VCaP (cell line): Measurements from ENCODE around the gene RALGPS2.
A peak's percentile ranks its signal among the peaks of the same experiment; 100 is the strongest.

Experiments
- H3K27ac ChIP-seq: fragments of 450-650 bp; 2 replicates; pipeline ENCODE4 v1.5.1; 2017
- CTCF ChIP-seq: fragments of 450-650 bp; conservative IDR thresholded peaks from 2 replicates; pipeline ENCODE4 v1.5.1; 2017; ENCODE audit warnings: mild to moderate bottlenecking, moderate library complexity

Gene RALGPS2, protein sequence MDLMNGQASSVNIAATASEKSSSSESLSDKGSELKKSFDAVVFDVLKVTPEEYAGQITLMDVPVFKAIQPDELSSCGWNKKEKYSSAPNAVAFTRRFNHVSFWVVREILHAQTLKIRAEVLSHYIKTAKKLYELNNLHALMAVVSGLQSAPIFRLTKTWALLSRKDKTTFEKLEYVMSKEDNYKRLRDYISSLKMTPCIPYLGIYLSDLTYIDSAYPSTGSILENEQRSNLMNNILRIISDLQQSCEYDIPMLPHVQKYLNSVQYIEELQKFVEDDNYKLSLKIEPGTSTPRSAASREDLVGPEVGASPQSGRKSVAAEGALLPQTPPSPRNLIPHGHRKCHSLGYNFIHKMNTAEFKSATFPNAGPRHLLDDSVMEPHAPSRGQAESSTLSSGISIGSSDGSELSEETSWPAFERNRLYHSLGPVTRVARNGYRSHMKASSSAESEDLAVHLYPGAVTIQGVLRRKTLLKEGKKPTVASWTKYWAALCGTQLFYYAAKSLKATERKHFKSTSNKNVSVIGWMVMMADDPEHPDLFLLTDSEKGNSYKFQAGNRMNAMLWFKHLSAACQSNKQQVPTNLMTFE

DNA sequence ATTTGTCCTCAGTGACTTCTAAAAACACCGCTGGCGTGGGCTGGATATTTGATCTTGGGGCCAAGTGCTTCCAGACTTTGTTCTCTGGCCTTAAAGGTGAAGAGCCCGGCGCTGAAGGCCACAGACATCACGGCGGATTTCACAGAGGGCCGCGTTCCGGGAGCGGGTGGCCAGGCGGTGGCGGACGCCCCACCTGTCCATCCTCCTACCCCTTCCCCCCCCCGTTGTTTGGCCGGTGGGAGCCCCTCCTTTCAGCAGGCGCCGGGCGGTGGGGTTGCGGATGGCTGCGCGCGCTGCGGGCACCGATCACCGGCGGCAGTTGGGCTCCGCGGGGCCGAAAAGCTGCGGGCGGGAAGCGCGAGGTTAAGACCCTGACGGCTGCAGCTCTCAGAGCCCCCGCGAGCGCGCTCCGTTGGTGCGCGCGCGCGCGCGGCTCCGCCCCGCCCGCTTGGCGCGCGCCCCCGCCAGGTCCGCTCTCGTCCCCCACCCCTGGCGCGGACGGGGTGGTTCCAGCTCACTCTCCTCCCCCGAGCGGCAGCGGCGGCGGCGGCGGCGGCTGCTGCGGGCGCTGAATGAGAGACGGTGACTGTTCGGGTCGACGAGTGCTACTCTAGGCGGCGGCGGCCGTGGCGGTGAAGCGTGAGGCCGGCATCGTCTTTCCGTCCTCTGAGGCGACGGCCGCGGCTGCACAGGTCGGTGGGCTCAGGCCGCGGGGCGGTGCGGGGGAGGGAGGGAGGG is at the start of gene RALGPS2:
TSS of gene RALGPS2 (plus strand) at position 517 of the 738 bp plus-strand sequence. CDS start 51,521 bp downstream, outside the sequence.
- no peak for TF ChIP-seq CTCF

GRCh38 chr1:178679237-178679636 is 45.8 kb upstream of the RALGPS2 start:
- no peak overlapping the region for H3K27ac ChIP-seq
- no peak for TF ChIP-seq CTCF

More for the DNA sequence above, at the start of gene RALGPS2:
- H3K27ac ChIP-seq, result peak within 1 kb of the TSS; percentile 92

DNA sequence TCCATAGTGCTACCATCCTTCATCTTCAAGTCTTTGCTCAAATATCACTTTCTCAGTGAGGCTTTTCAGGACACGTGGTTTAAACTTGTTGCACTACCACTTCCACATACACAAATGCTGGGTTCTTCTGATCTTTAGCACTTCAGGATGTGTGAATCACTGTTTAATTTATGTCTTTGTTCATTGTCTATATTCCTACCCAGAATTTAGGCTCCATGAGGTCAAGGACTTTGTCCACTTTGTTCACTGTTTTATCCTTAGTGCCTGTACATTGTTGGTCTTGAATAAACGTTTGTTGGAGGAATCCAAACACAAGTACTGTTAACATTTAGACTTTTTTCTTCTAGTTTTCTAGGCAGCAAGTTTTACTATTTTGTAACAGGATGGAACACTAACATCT is 42.6 kb upstream of the RALGPS2 start:
- TF ChIP-seq CTCF, result no peak
- no peak overlapping the region for H3K27ac ChIP-seq

GRCh38 chr1:178682886-178683285 is 42.2 kb upstream of the RALGPS2 start:
- TF ChIP-seq CTCF, result no peak

GRCh38 chr1:178683291-178683690 is 41.8 kb upstream of the RALGPS2 start:
- no peak overlapping the region for H3K27ac ChIP-seq

More at GRCh38 chr1:178682886-178683285, 42.2 kb upstream of the RALGPS2 start:
- H3K27ac ChIP-seq, result no peak overlapping the region

DNA sequence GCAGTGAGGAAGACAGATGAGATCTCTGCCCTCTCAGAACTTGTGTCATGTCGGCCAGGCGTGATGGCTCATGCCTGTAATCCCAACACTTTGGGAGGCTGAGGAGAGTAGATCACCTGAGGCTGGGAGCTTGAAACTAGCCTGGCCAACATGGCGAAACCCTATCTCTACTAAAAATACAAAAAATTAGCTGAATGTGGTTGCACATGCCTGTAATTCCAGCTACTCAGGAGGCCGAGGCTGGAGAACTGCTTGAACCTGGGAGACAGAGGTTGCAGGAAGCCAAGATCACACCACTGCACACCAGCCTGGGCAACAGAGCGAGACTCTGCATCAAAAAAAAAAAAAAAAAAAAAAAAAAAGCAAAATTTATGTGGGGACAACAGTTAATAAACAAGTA is 40.9 kb upstream of the RALGPS2 start:
- H3K27ac ChIP-seq, result no peak overlapping the region

More at GRCh38 chr1:178683291-178683690, 41.8 kb upstream of the RALGPS2 start:
- no peak for TF ChIP-seq CTCF

More for the DNA sequence above, 40.9 kb upstream of the RALGPS2 start:
- TF ChIP-seq CTCF, result no peak
